Measurements from ENCODE around the gene FGGY.

Gene FGGY

GRCh38 chr1:59761443-59761842 is 464.5 kb downstream of the FGGY start:
- DNase-seq (ENCODE audit: low read depth, low spot score): no peak

GRCh38 chr1:59763418-59763817 is 466.5 kb downstream of the FGGY start:
- DNase-seq (ENCODE audit: low read depth, low spot score): no peak

GRCh38 chr1:59765011-59765730 is 468.3 kb downstream of the FGGY start:
- DNase-seq (ENCODE audit: low read depth, low spot score): no peak

- DNase-seq (ENCODE audit: low read depth, low spot score): no peak
These were observed 469.4 kb downstream of the FGGY start for GRCh38 chr1:59766227-59766855.

- no peak for DNase-seq (ENCODE audit: low read depth, low spot score)
These were observed 470.2 kb downstream of the FGGY start for GRCh38 chr1:59767119-59767518.

- DNase-seq (ENCODE audit: low read depth, low spot score): no peak
These were observed 472.2 kb downstream of the FGGY start for GRCh38 chr1:59768792-59769735.

- no peak for DNase-seq (ENCODE audit: low read depth, low spot score)
These were observed 472.8 kb downstream of the FGGY start for GRCh38 chr1:59769736-59770095.

GRCh38 chr1:59771361-59771760 is 474.5 kb downstream of the FGGY start:
- DNase-seq (ENCODE audit: low read depth, low spot score): no peak

GRCh38 chr1:59775480-59775879 is 478.6 kb downstream of the FGGY start:
- DNase-seq (ENCODE audit: low read depth, low spot score): no peak

GRCh38 chr1:59776960-59777852 is 480.3 kb downstream of the FGGY start:
- no peak for DNase-seq (ENCODE audit: low read depth, low spot score)

GRCh38 chr1:59779949-59780348 is 483.1 kb downstream of the FGGY start:
- DNase-seq (ENCODE audit: low read depth, low spot score): no peak

- DNase-seq (ENCODE audit: low read depth, low spot score): no peak
These were observed 491.9 kb downstream of the FGGY start for GRCh38 chr1:59788825-59789224.

GRCh38 chr1:59798600-59798999 is 501.7 kb downstream of the FGGY start:
- no peak for DNase-seq (ENCODE audit: low read depth, low spot score)

GRCh38 chr1:59803458-59804038 is 506.7 kb downstream of the FGGY start:
- no peak for DNase-seq (ENCODE audit: low read depth, low spot score)

GRCh38 chr1:59804301-59804700 is 507.4 kb downstream of the FGGY start:
- DNase-seq (ENCODE audit: low read depth, low spot score): no peak

GRCh38 chr1:59805554-59805953 is 508.7 kb downstream of the FGGY start:
- DNase-seq (ENCODE audit: low read depth, low spot score): no peak
